Kidney epithelial cell (primary cell): ENCODE results near the gene HERPUD2. TPM values are rescaled to one million over a fixed set of nuclear protein-coding genes. Genes with fewer than 3 reads are reported as not detected.

Source experiments
- DNase-seq: peaks from one replicate; pipeline ENCODE4 v3.0.0-alpha.2; 2010; ENCODE audit warnings: low read depth
- H3K27me3 ChIP-seq: 2 replicates; pipeline ENCODE4 v1.6.0; 2011; ENCODE audit warnings: low read length; ENCODE audit not compliant: control insufficient read depth, insufficient read depth
- H3K36me3 ChIP-seq: 2 replicates; pipeline ENCODE4 v1.5.1; 2011; ENCODE audit warnings: low read length; ENCODE audit not compliant: control insufficient read depth, insufficient read depth
- H3K4me3 ChIP-seq: 2 replicates; pipeline ENCODE4 v1.5.1; 2011; ENCODE audit warnings: low read depth, mild to moderate bottlenecking, control low read depth, low read length
- CTCF ChIP-seq: IDR thresholded peaks from 2 replicates; pipeline ENCODE4 v1.5.1; 2011; ENCODE audit warnings: mild to moderate bottlenecking, moderate library complexity, low read length, control low read depth, inconsistent platforms; ENCODE audit not compliant: insufficient read depth, poor library complexity, severe bottlenecking
- total RNA-seq: library from RNA; depleted of rRNA; stranded (reverse); fragments of >200 nt; gene quantifications from 2 replicates; pipeline ENCODE4 v1.2.3, GENCODE V29; 2015

The HERPUD2 gene
- total RNA-seq, 1 donor from 2014 or later = 29.4 TPM

- Histone ChIP-seq H3K27me3 (no peaks in the 10 kb centered on the region), H3K4me3 (no peak overlapping the region), H3K36me3 (no peaks in the 10 kb centered on the region)
- no peak for DNase-seq
- no peak for TF ChIP-seq CTCF
Measured at GRCh38 chr7:35685781-35686180, 9.2 kb downstream of the HERPUD2 start.

GRCh38 chr7:35681231-35682029, 13.5 kb downstream of the HERPUD2 start:
- no peak for TF ChIP-seq CTCF
- no peak for DNase-seq

GRCh38 chr7:35680403-35681013, 14.4 kb downstream of the HERPUD2 start:
- H3K27me3 ChIP-seq = no peaks in the 10 kb centered on the region
- TF ChIP-seq CTCF = no peak
- H3K4me3 ChIP-seq = no peak overlapping the region
- no peaks in the 10 kb centered on the region for H3K36me3 ChIP-seq
- DNase-seq = no peak

More at GRCh38 chr7:35681231-35682029, 13.5 kb downstream of the HERPUD2 start:
- Histone ChIP-seq H3K27me3 (no peaks in the 10 kb centered on the region), H3K36me3 (no peaks in the 10 kb centered on the region), H3K4me3 (no peak overlapping the region)

GRCh38 chr7:35677582-35678356, 17.2 kb downstream of the HERPUD2 start:
- Histone ChIP-seq H3K27me3 (no peaks in the 10 kb centered on the region), H3K4me3 (no peak overlapping the region), H3K36me3 (no peaks in the 10 kb centered on the region)
- no peak for DNase-seq
- no peak for TF ChIP-seq CTCF

GRCh38 chr7:35676211-35676610, 18.7 kb downstream of the HERPUD2 start:
- DNase-seq = no peak

More at GRCh38 chr7:35676211-35676610, 18.7 kb downstream of the HERPUD2 start:
- Histone ChIP-seq H3K36me3 (no peaks in the 10 kb centered on the region), H3K27me3 (no peaks in the 10 kb centered on the region), H3K4me3 (no peak overlapping the region)
- TF ChIP-seq CTCF = no peak
